ENCODE measurements around the gene KLHL11.

- TF ChIP-seq POLR2A (IDR thresholded peaks at IDR 0.05) (peak in 1 of 2 donors; percentile 53), CTCF (IDR thresholded peaks at IDR 0.05) (peak; percentile 42 to 89 (median 72))
Observed at GRCh38 chr17:41811549-41812380, 53.5 kb downstream of the KLHL11 start, which contains the start of gene P3H4.
